Esophagus squamous epithelium (tissue), 5 donors: ENCODE results near the gene HECW1. TPM values are rescaled to one million over a fixed set of nuclear protein-coding genes. Genes with fewer than 3 reads are reported as not detected.

Experiments used
- DNase-seq: peaks from one replicate; lab custom pipeline; 2025; lab: John Stamatoyannopoulos, UW
- H3K27ac ChIP-seq, 4 donors: fragments of 200-600 bp; sonication (generic); one replicate each; pipeline ENCODE4 v1.5.1; 2016 to 2019; ENCODE audit warnings: mild to moderate bottlenecking in 1 of 4
- H3K27me3 ChIP-seq, 4 donors: fragments of 200-600 bp; sonication (generic); 1 replicate in 3 of 4; 2 replicates in 1 of 4; pipeline versions ENCODE4 v1.5.1 to v1.6.0; 2017 to 2021; ENCODE audit warnings: antibody characterized with exemption in 1 of 4
- H3K36me3 ChIP-seq, 3 donors: fragments of 200-600 bp; sonication (generic); one replicate each; pipeline ENCODE4 v1.5.1; 2016 to 2019
- H3K4me1 ChIP-seq, 3 donors: fragments of 200-600 bp; sonication (generic); one replicate each; pipeline ENCODE4 v1.5.1; 2017 to 2019
- H3K4me3 ChIP-seq, 4 donors: fragments of 200-600 bp; sonication (generic); 1 replicate in 3 of 4; 2 replicates in 1 of 4; pipeline ENCODE4 v1.5.1; 2016 to 2019; ENCODE audit warnings: mild to moderate bottlenecking in 2 of 4, moderate library complexity in 1 of 4
- H3K9me3 ChIP-seq, 3 donors: fragments of 200-600 bp; sonication (generic); one replicate each; pipeline ENCODE4 v1.5.1; 2016 to 2019
- POLR2A ChIP-seq, 4 donors: fragments of 450-650 bp; IDR thresholded peaks; one replicate each; pipeline ENCODE4 v1.6.1; 2017; ENCODE audit warnings: antibody characterized with exemption in 4 of 4, mild to moderate bottlenecking in 4 of 4, moderate library complexity in 3 of 4
- WGBS, 2 donors: methylation state at CpG; one replicate each; pipeline ENCODE4 v1.1.5; 2018; 5-methylcytosine and 5-hydroxymethylcytosine counted together
- intact Hi-C: fragments of 100-400 bp; cut with DNase I; formaldehyde crosslinking; loops from one replicate; pipeline ENCODE4 v1.15.0; 2022
- total RNA-seq, 4 donors: library from RNA; depleted of rRNA; stranded (reverse); fragments of >200 nt; gene quantifications; one replicate each; pipeline ENCODE4 v1.1.0, GENCODE V29; 2016
- TF ChIP-seq, protein P1 (sequence below), 6 experiments: fragments of 450-650 bp in 4 of 6; fragments of 200-600 bp in 2 of 6; sonication (generic) in 2 of 6; IDR thresholded peaks; one replicate each; pipeline ENCODE4 v1.5.1; 2016 to 2019; ENCODE audit warnings: antibody characterized with exemption in 6 of 6, mild to moderate bottlenecking in 4 of 6, moderate library complexity in 4 of 6
- donor health status: DM: yes; HTN: yes; CAD: no.

Gene HECW1
- total RNA-seq, 4 donors from 2014 or later, result 0.18 to 0.57 (median 0.19) TPM; not detected in 1

DNA sequence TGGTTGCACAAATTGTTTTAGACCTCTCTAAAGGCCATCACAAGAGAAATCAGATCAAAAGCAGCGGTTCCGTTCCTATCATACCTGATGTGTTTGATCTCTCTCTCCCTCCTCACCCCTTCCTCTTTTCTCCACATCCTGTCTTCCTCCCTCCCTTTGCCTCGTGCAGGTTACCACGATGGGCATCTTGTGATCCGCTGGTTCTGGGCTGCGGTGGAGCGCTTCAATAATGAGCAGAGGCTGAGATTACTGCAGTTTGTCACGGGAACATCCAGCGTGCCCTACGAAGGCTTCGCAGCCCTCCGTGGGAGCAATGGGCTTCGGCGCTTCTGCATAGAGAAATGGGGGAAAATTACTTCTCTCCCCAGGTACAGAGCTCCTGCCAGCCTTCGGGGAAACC is 442.0 kb downstream of the HECW1 start:
- no peak for TF ChIP-seq POLR2A (IDR thresholded peaks at IDR 0.05)
- TF ChIP-seq, protein P1, sequence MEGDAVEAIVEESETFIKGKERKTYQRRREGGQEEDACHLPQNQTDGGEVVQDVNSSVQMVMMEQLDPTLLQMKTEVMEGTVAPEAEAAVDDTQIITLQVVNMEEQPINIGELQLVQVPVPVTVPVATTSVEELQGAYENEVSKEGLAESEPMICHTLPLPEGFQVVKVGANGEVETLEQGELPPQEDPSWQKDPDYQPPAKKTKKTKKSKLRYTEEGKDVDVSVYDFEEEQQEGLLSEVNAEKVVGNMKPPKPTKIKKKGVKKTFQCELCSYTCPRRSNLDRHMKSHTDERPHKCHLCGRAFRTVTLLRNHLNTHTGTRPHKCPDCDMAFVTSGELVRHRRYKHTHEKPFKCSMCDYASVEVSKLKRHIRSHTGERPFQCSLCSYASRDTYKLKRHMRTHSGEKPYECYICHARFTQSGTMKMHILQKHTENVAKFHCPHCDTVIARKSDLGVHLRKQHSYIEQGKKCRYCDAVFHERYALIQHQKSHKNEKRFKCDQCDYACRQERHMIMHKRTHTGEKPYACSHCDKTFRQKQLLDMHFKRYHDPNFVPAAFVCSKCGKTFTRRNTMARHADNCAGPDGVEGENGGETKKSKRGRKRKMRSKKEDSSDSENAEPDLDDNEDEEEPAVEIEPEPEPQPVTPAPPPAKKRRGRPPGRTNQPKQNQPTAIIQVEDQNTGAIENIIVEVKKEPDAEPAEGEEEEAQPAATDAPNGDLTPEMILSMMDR (IDR thresholded peaks at IDR 0.05), result no peak
- no peaks in the 10 kb centered on the region for H3K36me3 ChIP-seq
- H3K4me3 ChIP-seq, result no peak overlapping the region
- H3K9me3 ChIP-seq, result no peaks in the 10 kb centered on the region
- WGBS, 2 donors, result 73 to 85% methylated on average over 5 to 14 of the region's 15 CpGs
- no peaks in the 10 kb centered on the region for H3K27me3 ChIP-seq
- peaks cover 0 to 6% (median 0%) of the 10 kb centered on the region in 3 donors for H3K4me1 ChIP-seq
- H3K27ac ChIP-seq, result no peak overlapping the region
- no peak for DNase-seq
- intact Hi-C loops, result no loop called here

GRCh38 chr7:43557831-43558495 is 445.5 kb downstream of the HECW1 start:
- Histone ChIP-seq H3K27me3 (peaks cover 0 to 4% (median 0%) of the 10 kb centered on the region in 4 donors), H3K9me3 (no peaks in the 10 kb centered on the region), H3K36me3 (no peaks in the 10 kb centered on the region), H3K4me3 (no peak overlapping the region), H3K4me1 (peaks cover 0 to 6% (median 0%) of the 10 kb centered on the region in 3 donors), H3K27ac (no peak overlapping the region)
- WGBS, 2 donors, result 75 to 84% methylated on average over 7 of the region's 7 CpGs
- intact Hi-C loops, result no loop called here
- no peak for DNase-seq
- TF ChIP-seq, protein P1 (IDR thresholded peaks at IDR 0.05), result no peak
- TF ChIP-seq POLR2A (IDR thresholded peaks at IDR 0.05), result no peak

- no peak for DNase-seq
- 61 to 80% methylated on average over 14 of the region's 14 CpGs for WGBS, 2 donors
- no peaks in the 10 kb centered on the region for H3K9me3 ChIP-seq
- H3K27me3 ChIP-seq, result peaks cover 0 to 4% (median 0%) of the 10 kb centered on the region in 4 donors
- no peak for TF ChIP-seq POLR2A (IDR thresholded peaks at IDR 0.05)
- TF ChIP-seq, protein P1 (IDR thresholded peaks at IDR 0.05), result no peak
- H3K4me1 ChIP-seq, result no peaks in the 10 kb centered on the region
- intact Hi-C loops, result no loop called here
- H3K4me3 ChIP-seq, result no peak overlapping the region
- no peaks in the 10 kb centered on the region for H3K36me3 ChIP-seq
- no peak overlapping the region for H3K27ac ChIP-seq
Measured at GRCh38 chr7:43559171-43559945, 446.9 kb downstream of the HECW1 start.

- DNase-seq, result no peak
- H3K4me3 ChIP-seq, result no peak overlapping the region
- no peak for TF ChIP-seq POLR2A (IDR thresholded peaks at IDR 0.05)
- TF ChIP-seq, protein P1 (IDR thresholded peaks at IDR 0.05), result no peak
- WGBS, 2 donors, result 65 to 86% methylated on average over 2 of the region's 2 CpGs
- H3K9me3 ChIP-seq, result no peaks in the 10 kb centered on the region
- H3K36me3 ChIP-seq, result no peaks in the 10 kb centered on the region
- H3K27me3 ChIP-seq, result peaks cover 0 to 4% (median 0%) of the 10 kb centered on the region in 4 donors
- H3K27ac ChIP-seq, result no peak overlapping the region
- no peaks in the 10 kb centered on the region for H3K4me1 ChIP-seq
- intact Hi-C loops, result no loop called here
Measured at GRCh38 chr7:43559946-43560335, 447.5 kb downstream of the HECW1 start.

- no peak overlapping the region for H3K27ac ChIP-seq
- H3K4me3 ChIP-seq, result no peak overlapping the region
- TF ChIP-seq, protein P1 (IDR thresholded peaks at IDR 0.05), result no peak
- TF ChIP-seq POLR2A (IDR thresholded peaks at IDR 0.05), result no peak
- H3K4me1 ChIP-seq, result no peaks in the 10 kb centered on the region
- intact Hi-C loops, result no loop called here
- no peaks in the 10 kb centered on the region for H3K9me3 ChIP-seq
- peaks cover 0 to 4% (median 0%) of the 10 kb centered on the region in 4 donors for H3K27me3 ChIP-seq
- no peak for DNase-seq
- 40 to 77% methylated on average over 2 to 6 of the region's 7 CpGs for WGBS, 2 donors
- no peaks in the 10 kb centered on the region for H3K36me3 ChIP-seq
Measured at GRCh38 chr7:43560742-43561330, 448.4 kb downstream of the HECW1 start.
